T-helper 2 cell treated with Interferon-gamma antibody and Interleukin-4, amounts not matched to agents 100 ng/mL and 5 ng/mL, for 36 hours (primary cell): ENCODE measurements around the gene BNC1. TPM values are rescaled to one million over a fixed set of nuclear protein-coding genes. Genes with fewer than 3 reads are reported as not detected.
"Not testable (repeated sequence)": the region's sequence is repeated elsewhere in the genome, so short reads cannot be mapped to it uniquely, and the experiment has no call there.

ENCODE experiments used
- intact Hi-C: fragments of 100-400 bp; cut with micrococcal nuclease; formaldehyde crosslinking; loops from one replicate; pipeline ENCODE4 v1.15.1; 2023
- total RNA-seq: library from RNA; stranded (reverse); gene quantifications from 2 replicates; pipeline ENCODE4 v1.2.3, GENCODE V29; 2022

The BNC1 gene
- total RNA-seq, 1 donor from 2014 or later, result not detected

GRCh38 chr15:83299462-83299861 lies 15.0 kb upstream of the BNC1 start:
- intact Hi-C loops, result loop anchor here (2.0 kb wide), 1 partner anchor 49 kb away; no protein-coding TSS in a partner anchor

GRCh38 chr15:83295417-83295816 lies 11.0 kb upstream of the BNC1 start:
- intact Hi-C loops, result no loop called here

GRCh38 chr15:83293201-83293600 lies 8.7 kb upstream of the BNC1 start:
- intact Hi-C loops, result no loop called here

- intact Hi-C loops, result no loop called here
Measured at GRCh38 chr15:83292317-83292716, 7.9 kb upstream of the BNC1 start.

- intact Hi-C loops, result no loop called here
Measured at GRCh38 chr15:83290236-83290635, 5.8 kb upstream of the BNC1 start.

GRCh38 chr15:83289160-83289559 lies 4.7 kb upstream of the BNC1 start:
- intact Hi-C loops, result no loop called here

GRCh38 chr15:83288381-83288801 lies 3.9 kb upstream of the BNC1 start:
- intact Hi-C loops, result no loop called here

GRCh38 chr15:83287541-83288027 lies 3.1 kb upstream of the BNC1 start:
- intact Hi-C loops, result no loop called here

GRCh38 chr15:83285979-83286553 lies 1.6 kb upstream of the BNC1 start:
- intact Hi-C loops, result no loop called here

GRCh38 chr15:83285284-83285978 lies 967 bp upstream of the BNC1 start:
- intact Hi-C loops, result no loop called here

GRCh38 chr15:83283813-83284558 lies 478 bp downstream of the BNC1 start:
- intact Hi-C loops, result no loop called here

- intact Hi-C loops, result no loop called here
Measured at GRCh38 chr15:83283138-83283812, 1.2 kb downstream of the BNC1 start.

GRCh38 chr15:83282776-83283137 lies 1.7 kb downstream of the BNC1 start:
- intact Hi-C loops, result no loop called here

- intact Hi-C loops, result no loop called here
Measured at GRCh38 chr15:83282141-83282540, 2.3 kb downstream of the BNC1 start.

- intact Hi-C loops, result no loop called here
Measured at GRCh38 chr15:83278191-83278590, 6.3 kb downstream of the BNC1 start.

GRCh38 chr15:83276661-83277060 lies 7.8 kb downstream of the BNC1 start:
- intact Hi-C loops, result no loop called here

- intact Hi-C loops, result no loop called here
Measured at GRCh38 chr15:83275412-83275811, 9.1 kb downstream of the BNC1 start.

- intact Hi-C loops, result no loop called here
Measured at GRCh38 chr15:83270176-83270575, 14.3 kb downstream of the BNC1 start.

GRCh38 chr15:83268147-83268546 lies 16.3 kb downstream of the BNC1 start:
- intact Hi-C loops, result no loop called here

- intact Hi-C loops, result no loop called here
Measured at GRCh38 chr15:83262594-83263315, 21.7 kb downstream of the BNC1 start.

GRCh38 chr15:83262181-83262580 lies 22.3 kb downstream of the BNC1 start:
- intact Hi-C loops, result not testable (repeated sequence)
